Activated T-helper 1 cell treated with Interleukin-2 at 50 U/mL for 16 hours (primary cell): ENCODE data around the gene RARA.
"Not testable (repeated sequence)": the region's sequence is repeated elsewhere in the genome, so short reads cannot be mapped to it uniquely, and the experiment has no call there.

Experiments used
- DNase-seq: peaks from one replicate; pipeline ENCODE4 v3.0.0-alpha.2; 2020; ENCODE audit warnings: low read depth

Gene RARA

DNA sequence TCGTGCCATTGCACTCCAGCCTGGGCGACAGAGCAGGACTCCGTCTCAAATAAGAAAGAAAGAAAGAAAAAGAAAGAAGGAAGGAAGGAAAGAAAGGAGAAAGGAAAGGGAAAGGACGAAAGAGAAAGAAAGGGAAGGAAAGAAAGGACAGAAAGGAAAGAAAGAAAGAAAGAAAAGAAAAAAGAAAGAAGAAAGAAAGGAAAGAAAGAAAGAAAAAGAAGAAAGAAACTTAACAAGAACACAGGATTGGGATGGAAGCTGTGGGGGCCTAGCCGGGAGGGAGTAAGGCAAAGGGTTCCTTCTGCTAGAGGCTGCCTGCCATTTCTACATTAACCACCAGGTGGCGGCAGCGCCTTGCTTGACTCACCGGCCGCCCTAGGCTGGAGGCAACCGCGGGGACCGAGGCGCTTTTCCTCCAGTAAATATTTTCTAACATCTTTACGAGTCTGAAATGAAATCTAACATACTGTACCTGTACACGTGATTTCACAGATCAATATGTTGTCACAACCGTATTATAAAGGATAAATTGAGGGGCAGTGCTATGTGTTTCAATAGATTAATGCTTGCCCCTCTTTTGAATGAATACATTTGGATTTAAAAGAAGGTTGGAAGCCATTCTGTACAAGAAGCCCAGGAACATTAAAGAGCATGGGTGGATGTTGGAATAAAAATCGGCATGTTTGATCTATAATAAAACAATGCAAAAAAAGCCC is 49.5 kb downstream of the RARA start:
- peak; percentile 78 for DNase-seq

DNA sequence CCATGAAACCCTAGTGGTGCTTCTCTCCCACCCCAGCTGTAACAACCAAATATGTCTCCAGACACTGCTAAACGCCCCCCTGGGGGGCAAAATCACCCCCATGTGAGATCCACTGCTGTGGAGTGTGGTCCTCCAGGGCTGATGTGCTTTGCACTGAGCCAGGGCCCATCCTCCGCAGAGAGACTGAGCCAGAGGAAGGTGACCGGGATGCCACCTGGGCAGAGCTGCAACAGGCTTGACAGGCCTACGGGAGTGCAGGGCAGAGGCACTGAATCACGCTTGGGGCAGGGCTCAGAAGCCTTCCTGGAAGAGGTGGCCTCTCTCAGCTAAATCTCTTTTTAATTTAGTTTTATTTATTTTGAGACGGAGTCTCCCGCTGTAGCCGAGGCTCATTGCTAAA is 51.1 kb downstream of the RARA start:
- no peak for DNase-seq

DNA sequence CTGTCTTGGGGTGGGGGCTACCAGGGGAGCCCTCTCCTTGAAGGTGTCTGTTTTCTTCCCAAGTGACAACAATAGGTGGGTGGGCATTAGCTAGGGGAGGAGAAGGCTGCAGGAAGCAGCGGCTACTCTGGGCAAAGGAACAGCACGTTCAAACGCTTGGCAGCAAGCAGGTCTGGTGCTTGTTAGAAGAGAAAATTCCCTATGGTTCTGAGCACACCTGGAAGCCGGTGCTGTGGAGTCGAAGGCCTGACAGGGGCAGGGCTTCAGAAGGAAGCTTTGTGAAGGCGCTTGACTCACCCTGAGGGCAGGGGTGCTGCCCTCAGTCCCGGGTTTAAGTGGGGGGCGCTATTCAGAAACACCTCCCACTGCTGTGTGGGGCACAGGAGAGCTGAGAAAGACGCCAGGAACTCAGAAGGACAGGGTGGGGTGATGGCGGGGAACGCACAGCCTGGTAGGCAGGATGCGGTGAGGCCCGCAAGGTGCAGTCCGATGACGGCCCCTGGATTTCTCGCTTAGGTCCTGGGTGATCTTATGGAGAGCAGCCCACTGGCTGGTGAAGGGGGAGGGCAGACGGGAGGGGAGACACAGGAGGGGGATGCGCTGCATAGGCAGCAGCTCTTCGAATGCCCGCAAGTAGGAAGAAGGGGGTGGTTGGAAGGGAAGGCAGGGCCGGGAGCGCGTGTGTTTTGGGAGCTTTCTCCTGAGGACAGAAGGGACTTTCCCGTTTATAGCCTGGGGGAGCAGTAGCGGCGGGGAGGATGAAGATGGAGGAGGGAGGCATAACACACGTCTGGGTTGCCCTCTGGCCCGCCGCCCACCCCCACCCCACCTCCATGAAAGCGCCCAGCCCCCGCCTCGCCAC is 52.3 kb downstream of the RARA start:
- no peak for DNase-seq

DNA sequence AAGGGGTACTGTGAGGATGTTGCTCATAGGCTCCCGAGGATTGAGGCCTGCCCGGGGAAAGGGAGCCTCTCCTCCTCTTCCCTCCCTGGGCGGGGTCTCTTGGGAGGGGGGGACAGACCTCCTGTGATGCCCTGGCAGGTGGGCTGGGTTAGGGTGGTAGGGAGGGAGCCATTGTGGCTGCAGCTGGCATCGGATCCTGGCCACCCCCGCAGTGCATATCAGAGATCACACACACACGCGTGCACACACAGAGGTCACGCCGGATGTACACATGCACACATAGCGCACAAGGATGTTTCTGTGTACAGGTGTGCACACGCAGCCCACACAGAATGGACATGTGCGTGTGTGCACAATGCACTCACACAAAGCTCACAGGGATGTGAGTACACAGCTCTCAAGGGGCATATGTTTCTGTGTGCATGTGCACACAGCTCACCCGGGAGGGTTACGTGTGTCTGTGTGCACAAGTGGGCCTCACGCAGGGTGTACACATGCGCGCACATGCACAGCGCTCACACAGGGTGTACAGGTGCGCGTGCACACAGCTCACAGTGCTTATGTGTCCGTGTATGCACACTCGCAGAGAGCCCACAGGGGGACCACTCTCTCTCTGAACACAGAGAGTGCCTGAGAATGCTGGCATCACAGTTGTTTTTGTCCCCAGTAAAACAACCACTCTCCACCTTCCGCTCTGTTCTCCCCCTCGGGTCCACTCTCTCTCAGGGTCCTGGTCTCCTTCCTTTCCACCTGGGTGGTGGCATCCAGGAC is 53.1 kb downstream of the RARA start:
- no peak for DNase-seq

DNA sequence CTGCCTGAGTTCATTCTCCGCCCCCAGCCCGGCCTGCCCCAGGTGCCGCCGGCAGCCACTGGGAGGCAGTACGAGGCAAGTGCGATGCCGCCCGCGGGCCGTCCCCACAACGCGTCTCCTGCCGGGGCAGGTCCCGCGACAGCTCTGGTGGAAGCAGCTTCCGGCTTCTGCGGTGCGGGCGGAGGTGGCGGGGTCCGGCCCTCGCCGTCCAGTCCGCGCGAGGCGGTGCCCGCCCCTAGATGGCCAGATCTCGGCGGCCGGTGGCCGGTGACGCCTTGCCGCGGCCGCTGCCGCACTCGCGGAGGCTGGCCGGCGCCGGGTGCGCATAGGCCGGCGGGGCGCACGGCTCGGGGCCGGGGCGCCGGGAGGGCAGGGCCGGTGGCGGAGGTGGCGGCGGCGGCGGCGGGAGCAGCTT is 53.7 kb downstream of the RARA start:
- peak; percentile 61 for DNase-seq

DNA sequence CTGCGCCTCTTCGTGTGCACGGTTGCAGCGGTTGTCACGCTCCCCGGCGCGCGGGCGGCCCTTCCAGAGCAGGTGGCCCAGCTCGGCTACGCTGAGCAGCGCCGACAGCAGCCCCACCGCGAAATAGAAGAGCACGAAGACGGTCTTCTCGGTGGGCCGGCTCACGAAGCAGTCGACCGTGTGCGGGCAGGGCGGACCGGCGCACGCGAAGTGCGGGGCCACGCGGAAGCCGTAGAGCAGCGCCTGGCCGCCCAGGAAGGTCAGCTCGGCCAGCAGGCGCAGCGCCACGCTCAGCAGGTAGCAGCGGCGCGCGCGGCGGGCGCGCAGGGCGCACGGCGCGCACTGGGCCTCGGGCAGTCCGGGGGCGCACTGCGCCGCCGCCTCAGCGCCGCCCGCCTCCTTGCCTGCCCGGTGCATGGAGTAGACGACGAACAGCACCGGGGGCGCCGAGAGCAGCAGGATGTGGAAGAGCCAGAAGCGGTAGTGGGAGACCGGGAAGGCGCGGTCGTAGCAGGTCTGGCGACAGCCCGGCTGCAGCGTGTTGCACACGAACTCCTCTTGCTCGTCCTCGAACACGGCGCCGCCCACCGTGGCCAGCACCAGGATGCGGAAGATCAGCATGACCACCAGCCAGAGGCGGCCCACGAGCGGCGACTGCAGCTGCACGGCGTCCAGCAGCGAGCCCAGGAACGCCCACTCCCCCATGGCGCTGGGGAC is 54.3 kb downstream of the RARA start:
- DNase-seq: no peak

DNA sequence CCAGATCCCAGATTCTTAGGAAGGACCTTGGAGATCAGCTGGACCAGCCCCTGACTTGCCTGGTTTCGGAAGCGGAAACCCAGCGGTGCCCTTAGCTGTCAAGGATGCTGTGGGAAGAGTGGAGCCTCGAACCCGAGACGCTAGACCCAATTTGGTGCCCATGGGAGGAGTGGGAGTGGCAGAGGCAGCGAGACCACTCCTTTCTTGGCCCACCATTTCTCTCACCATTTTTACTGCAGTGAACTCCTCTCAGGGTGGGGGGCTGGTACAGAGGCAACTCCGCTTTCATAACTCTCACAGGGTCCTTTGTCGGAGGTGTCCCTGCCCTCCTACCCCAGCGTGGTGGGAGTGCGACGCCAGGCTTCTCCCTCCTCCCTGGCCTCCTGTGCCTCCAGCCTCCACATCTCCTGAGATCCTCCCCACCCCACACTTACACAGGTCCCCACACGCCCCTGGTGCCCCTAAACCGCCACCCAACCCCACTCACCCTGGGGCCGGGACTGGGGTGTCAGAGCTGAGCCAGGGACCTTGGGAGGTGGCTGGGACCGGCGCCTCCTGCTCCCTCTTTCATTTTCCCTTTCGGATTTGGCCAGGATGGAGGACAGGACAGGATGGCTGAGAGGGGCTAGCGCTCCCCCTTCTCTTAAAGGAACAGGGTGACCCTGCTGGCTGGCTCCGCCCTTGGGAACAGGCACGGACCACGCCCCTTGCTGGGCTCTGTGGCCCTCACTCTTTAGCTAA is 55.3 kb downstream of the RARA start, which contains the start of gene GJD3:
Gene GJD3, minus strand, starts transcription at position 617 of the 741 bp plus-strand sequence. CDS start 922 bp downstream, outside the sequence.
- no peak for DNase-seq

DNA sequence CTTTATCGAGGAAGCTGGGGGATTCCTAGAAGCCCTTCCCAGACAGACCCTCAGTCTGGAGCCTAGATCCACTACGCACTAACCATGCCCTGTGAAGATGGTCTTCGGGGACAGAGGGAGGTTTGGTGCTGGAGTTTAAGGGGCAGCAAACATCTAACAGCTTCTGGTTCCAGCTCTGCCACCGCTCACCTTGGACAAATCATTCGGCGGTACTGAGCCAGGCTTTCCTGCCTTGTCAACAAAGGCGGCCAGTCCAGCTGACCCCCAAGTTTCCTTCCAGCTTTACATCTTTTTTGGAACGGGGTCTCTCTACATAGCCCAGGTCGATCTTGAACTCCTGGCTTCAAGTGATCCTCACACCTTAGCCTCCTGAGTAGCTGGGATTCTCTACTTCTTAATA is 55.9 kb downstream of the RARA start:
- no peak for DNase-seq

DNA sequence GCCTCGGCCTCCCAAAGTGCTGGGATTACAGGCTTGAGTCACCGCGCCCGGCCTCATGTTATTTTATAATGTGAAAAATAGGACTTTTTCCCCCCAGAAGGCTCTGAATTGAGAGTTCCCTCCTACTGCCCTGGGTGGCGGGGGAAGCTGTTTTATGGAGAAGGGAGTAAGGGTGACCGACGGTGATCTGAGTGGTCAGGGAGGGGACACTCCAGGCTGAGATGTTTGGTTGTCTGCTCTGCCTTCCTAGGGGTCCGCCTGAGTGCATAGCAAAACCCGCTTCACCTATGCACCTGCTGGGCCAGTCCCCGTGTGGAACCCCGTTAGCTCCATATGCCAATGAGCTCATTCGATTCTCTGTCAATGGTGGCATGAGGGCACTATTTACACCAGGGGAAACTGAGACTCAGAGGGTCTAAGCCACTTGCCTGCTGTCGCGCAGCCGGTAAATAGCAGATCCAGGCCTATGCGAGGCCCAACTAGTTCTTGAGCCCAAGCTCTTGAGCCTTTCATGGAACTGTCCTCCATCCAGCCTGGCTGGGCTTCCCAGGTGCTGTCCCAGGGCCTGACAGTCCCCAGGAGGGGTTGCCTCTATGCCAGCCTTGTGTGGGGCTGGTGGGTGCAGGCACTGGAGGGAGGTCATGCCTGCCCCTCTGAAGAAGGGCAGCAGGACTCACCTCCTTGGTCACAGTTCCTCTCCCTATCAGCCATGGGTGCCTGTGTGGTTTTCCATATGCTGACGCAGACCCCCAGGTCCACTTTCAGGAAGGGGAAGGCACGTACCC is 57.3 kb downstream of the RARA start:
- no peak for DNase-seq

DNA sequence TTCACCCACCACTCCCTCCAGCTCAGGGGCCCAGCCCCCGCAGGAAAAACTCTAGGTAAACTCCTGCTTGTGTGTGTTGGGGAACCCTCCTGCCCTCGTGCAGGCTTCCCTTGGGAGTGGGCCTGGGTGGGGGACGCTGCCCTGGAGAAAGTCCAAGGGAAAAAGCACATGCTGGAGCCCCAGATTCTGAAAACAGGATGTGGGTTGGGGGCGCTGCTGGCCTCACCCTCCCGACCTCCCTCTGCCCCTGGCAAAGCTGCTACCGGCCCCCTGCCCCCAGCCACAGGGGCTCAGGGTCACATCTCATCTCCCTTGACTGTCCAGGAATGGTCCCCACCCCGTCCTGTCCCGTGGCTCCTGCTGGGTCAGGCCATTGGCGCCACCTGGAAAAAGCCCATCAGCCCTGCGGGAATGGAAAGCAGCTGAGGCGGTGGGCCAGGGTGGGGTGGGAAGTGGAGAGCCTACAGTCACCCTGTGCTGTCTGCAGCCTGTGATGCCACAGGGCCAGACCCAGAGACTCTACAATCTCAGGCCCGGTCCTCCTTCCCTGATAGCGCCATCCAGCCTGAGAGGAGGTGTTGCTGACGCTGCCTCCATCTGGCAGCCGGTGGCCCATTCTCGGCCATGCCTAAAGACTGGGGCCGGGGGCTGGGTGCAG is 58.0 kb downstream of the RARA start:
- DNase-seq: no peak

DNA sequence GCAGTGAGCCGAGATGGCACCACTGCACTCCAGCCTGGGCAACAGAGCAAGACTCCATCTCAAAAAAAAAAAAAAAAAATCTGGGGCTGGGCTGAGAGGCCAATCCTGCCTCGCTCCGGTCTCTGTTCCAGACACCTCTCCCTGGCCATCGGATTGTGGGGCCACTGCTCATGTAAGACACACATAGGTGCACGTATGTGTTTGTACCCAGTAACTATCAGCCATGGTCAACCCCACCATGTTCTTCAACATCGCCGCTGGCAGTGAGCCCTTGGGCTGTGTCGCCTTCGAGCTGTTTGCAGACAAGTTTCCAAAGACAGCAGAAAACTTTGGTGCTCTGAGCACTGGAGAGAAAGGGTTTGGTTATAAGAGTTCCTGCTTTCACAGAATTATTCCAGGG is 58.7 kb downstream of the RARA start:
- DNase-seq: not testable (repeated sequence)

DNA sequence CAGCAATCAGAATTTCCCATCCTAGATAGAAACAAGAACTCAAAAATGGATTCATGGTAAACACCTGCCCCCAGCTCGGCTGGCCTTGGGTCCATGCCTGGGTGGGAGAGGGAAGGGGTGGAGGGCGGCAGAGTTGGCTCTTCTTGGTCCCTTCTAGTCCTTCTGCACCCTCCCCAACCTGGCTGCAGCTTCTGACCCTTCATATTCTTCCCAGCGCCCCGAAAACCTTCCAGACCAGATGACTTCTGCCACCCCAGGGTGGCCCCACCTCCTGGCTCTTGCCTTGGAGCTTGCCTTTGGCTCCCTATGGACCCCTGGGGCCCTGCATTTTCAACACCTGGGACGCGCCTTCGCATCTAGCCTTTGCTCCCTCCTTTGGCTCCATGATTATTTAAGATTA is 60.9 kb downstream of the RARA start:
- DNase-seq: no peak

DNA sequence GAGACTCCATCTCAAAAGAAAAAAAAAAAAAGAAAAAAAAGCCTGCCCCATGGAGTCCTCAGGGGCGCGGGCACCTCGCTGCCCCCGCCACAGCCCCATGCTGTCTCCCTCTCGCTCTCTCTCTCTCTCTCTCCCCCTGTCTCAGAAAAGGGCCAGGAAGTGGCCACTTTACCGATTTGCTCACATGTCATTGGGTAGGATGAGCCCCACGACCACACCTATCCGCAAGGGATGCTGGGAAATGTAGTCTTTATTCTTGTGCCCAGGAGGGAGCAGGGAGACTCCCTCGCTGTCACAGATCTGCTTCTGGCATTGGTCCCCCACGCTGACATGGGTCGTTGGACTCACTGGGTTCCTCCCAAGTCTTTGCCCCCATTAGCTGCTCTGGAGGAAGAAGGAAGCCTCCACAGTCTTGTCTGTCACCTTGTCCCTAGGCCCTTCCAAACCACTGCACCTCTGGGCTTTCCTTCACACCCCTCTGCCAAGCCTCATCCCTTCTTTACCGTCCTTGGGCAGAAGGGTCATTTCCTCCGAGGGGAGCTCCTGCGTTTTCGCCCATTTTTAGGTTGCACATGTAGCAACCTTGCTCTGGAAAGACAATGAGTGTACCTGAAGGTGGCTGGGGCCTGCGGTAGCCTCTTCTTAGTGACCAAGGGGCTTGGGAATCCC is 62.4 kb downstream of the RARA start:
- DNase-seq: no peak

DNA sequence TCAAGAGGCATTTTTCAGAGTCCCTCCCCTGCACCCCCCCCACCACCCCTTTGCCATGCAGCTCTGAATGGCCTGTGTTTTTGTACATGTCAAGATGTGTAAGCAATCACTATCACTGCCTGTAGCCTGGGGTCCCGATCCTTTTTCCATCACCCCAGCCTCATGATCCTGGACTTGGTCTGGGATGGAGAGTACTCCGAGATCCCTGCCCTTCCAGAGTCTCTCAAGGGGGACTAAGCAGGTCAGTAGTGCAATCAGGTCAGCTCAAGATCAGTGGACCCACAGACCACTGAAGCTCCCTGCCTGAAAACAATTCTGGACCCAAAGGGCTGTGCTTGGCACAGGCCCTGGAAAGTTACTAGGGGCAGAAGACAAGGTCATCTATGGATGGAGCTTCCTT is 63.1 kb downstream of the RARA start:
- no peak for DNase-seq

DNA sequence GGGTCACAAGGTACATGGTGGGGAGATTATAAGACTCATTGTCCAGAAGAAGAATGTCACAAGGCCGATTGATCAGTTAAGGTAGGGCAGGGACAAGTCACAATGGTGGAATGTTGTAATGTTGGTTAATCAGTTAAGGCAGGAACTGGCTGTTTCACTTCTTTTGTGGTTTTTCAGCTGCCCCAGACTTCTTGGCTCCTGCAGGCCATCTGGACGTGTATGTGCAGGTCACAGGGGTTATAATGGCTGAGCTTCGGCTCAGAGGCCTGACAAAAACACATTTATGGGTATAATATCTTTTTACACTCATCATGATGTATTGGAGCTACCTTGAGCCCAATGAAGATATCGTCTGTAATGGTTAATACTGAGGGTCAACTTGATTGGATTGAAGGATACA is 63.7 kb downstream of the RARA start:
- not testable (repeated sequence) for DNase-seq

DNA sequence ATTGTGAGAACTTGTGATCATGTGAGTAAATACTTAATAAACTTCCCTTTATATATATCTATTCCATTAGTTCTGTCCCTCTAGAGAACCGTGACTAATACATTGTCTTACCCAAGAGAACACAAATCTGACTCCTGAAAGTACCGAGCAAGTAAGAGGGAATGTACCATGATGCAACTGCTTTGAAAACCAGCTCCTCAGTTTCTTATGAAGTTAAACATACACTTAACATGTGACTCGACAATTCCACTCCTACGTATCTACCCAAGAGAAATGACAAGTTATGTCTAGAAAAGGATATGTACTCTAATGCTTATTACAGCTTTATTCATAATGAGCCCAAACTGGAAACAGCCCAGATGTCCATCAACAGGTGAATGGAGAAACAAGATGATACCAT is 64.3 kb downstream of the RARA start:
- no peak for DNase-seq

DNA sequence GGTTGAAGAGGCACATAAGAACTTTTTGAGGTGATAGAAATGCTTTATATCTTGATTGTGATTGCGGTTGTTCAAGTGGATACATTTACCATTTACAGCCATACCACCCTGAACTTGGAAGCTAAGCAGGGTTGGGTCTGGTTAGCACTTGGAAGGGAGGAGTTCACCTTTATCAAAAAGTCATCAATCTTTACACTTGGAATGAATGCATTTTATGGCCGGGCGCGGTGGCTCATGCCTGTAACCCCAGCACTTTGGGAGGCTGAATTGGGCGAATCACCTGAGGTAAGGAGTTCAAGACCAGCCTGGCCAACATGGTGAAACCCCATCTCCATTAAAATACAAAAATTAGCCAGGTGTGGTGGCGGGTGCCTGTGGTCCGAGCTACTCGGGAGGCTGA is 65.0 kb downstream of the RARA start:
- DNase-seq: no peak

DNA sequence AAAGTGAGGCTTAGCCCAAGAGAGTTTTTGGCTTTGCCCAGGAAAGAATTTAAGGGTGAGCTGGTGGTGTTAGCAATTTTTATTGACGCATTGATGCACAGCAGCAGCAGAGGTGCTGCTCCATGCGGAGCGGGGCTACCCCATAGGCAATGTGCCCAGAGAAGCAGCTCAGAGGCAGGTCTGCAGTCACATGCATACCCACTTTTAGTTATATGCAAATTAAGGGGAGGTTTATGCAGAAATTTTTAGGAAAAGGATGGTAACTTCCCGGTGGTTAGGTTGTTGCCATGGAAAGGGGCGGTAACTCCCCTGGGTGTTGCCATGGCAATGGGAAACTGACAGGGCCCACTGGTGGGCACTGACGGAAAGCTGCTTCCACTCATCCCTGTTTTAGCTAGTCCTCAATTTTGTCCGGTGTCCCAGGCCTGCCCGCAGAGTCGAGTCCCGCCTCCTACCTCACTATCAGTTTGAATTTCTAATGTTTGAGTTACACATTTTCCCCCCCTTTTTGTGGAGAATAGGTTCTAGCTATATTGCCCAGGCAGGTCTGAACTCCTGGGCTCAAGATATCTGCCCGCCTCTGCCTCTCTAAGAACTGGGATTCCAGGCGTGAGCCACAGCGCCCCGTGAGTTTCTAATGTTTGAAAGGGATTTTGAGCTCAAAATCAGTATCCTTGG is 66.0 kb downstream of the RARA start:
- no peak for DNase-seq

DNA sequence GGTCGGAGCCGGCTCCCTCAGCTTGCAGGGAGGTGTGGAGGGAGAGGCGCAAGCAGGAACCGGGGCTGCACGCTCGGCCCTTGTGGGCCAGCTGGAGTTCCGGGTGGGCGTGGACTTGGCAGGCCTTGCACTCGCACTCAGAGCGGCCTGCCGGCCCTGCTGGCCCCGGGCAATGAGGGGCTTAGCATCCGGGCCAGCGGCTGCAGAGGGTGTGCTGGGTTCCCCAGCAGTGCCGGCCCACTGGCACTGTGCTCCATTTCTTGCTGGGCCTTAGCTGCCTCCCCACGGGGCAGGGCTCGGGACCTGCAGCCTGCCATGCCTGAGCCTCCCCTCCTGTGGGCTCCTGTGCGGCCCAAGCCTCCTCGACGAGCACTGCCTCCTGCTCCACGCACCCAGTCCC is 66.8 kb downstream of the RARA start:
- not testable (repeated sequence) for DNase-seq
